Activated naive CD8-positive, alpha-beta T cell treated with anti-CD3 and anti-CD28 coated beads, Interleukin-2, amount 50 U/mL, for 24 hours (primary cell): ENCODE results near the gene PSG1.
"Not testable (repeated sequence)": the region's sequence is repeated elsewhere in the genome, so short reads cannot be mapped to it uniquely, and the experiment has no call there.

ENCODE experiments used
- ATAC-seq: fragments of 150-1000 bp; cut with Tn5 transposase; one replicate; pipeline ENCODE4 v1.10.0; 2021
- DNase-seq: peaks from one replicate; pipeline ENCODE4 v3.0.0; 2021
- H3K27ac Mint-ChIP-seq: one replicate; pipeline ENCODE4 v1.8.0; 2021; ENCODE audit warnings: mild to moderate bottlenecking, mixed read lengths
- H3K27me3 Mint-ChIP-seq: one replicate; pipeline ENCODE4 v1.8.0; 2021; ENCODE audit warnings: mixed read lengths
- H3K36me3 Mint-ChIP-seq: one replicate; pipeline ENCODE4 v1.8.0; 2021; ENCODE audit warnings: low read depth, mixed read lengths
- H3K4me1 Mint-ChIP-seq: one replicate; pipeline ENCODE4 v1.8.0; 2021; ENCODE audit warnings: mixed read lengths
- H3K4me3 Mint-ChIP-seq: one replicate; pipeline ENCODE4 v1.8.0; 2021; ENCODE audit warnings: mild to moderate bottlenecking, moderate library complexity, mixed read lengths
- H3K9me3 Mint-ChIP-seq: one replicate; pipeline ENCODE4 v1.8.0; 2021; ENCODE audit warnings: mixed read lengths

Gene PSG1

GRCh38 chr19:42899674-42900073, 20.2 kb upstream of the PSG1 start:
- H3K27me3 Mint-ChIP-seq = peaks cover 13% of the 10 kb centered on the region
- H3K4me3 Mint-ChIP-seq = not testable (repeated sequence)

GRCh38 chr19:42899110-42899509, 19.6 kb upstream of the PSG1 start:
- H3K27ac Mint-ChIP-seq, DNase-seq, H3K4me3 Mint-ChIP-seq, H3K9me3 Mint-ChIP-seq, H3K4me1 Mint-ChIP-seq, ATAC-seq, H3K36me3 Mint-ChIP-seq: not testable (repeated sequence)
- peaks cover 13% of the 10 kb centered on the region for H3K27me3 Mint-ChIP-seq

More at GRCh38 chr19:42899674-42900073, 20.2 kb upstream of the PSG1 start:
- not testable (repeated sequence) for H3K4me1 Mint-ChIP-seq, ATAC-seq, H3K36me3 Mint-ChIP-seq, H3K9me3 Mint-ChIP-seq, DNase-seq, H3K27ac Mint-ChIP-seq

- H3K4me3 Mint-ChIP-seq, H3K9me3 Mint-ChIP-seq, H3K36me3 Mint-ChIP-seq, ATAC-seq, H3K4me1 Mint-ChIP-seq, DNase-seq, H3K27ac Mint-ChIP-seq: not testable (repeated sequence)
- peaks cover 13% of the 10 kb centered on the region for H3K27me3 Mint-ChIP-seq
Measured at GRCh38 chr19:42898656-42899055, 19.1 kb upstream of the PSG1 start.

GRCh38 chr19:42897729-42898128, 18.2 kb upstream of the PSG1 start:
- not testable (repeated sequence) for H3K27ac Mint-ChIP-seq, H3K4me3 Mint-ChIP-seq, H3K36me3 Mint-ChIP-seq, H3K9me3 Mint-ChIP-seq, DNase-seq, H3K4me1 Mint-ChIP-seq, ATAC-seq
- H3K27me3 Mint-ChIP-seq = peaks cover 10% of the 10 kb centered on the region

- not testable (repeated sequence) for H3K27ac Mint-ChIP-seq, H3K4me3 Mint-ChIP-seq, DNase-seq, H3K9me3 Mint-ChIP-seq, H3K27me3 Mint-ChIP-seq, H3K4me1 Mint-ChIP-seq, ATAC-seq, H3K36me3 Mint-ChIP-seq
Measured at GRCh38 chr19:42890446-42890845, 10.9 kb upstream of the PSG1 start.

GRCh38 chr19:42887876-42888445, 8.4 kb upstream of the PSG1 start:
- not testable (repeated sequence) for H3K4me1 Mint-ChIP-seq, H3K36me3 Mint-ChIP-seq, H3K9me3 Mint-ChIP-seq, H3K4me3 Mint-ChIP-seq, DNase-seq, ATAC-seq, H3K27ac Mint-ChIP-seq
- H3K27me3 Mint-ChIP-seq = peaks cover 12% of the 10 kb centered on the region

- peaks cover 16% of the 10 kb centered on the region for H3K27me3 Mint-ChIP-seq
- not testable (repeated sequence) for DNase-seq, H3K27ac Mint-ChIP-seq, ATAC-seq, H3K36me3 Mint-ChIP-seq, H3K4me1 Mint-ChIP-seq, H3K9me3 Mint-ChIP-seq, H3K4me3 Mint-ChIP-seq
Measured at GRCh38 chr19:42882730-42883129, 3.2 kb upstream of the PSG1 start.

- not testable (repeated sequence) for H3K4me1 Mint-ChIP-seq
- H3K27me3 Mint-ChIP-seq = peaks cover 16% of the 10 kb centered on the region
Measured at GRCh38 chr19:42882010-42882409, 2.5 kb upstream of the PSG1 start.

GRCh38 chr19:42881279-42881678, 1.8 kb upstream of the PSG1 start:
- not testable (repeated sequence) for H3K27ac Mint-ChIP-seq, ATAC-seq, DNase-seq, H3K4me1 Mint-ChIP-seq, H3K36me3 Mint-ChIP-seq, H3K9me3 Mint-ChIP-seq, H3K4me3 Mint-ChIP-seq
- H3K27me3 Mint-ChIP-seq = peaks cover 16% of the 10 kb centered on the region

More at GRCh38 chr19:42882010-42882409, 2.5 kb upstream of the PSG1 start:
- not testable (repeated sequence) for ATAC-seq, H3K9me3 Mint-ChIP-seq, H3K27ac Mint-ChIP-seq, DNase-seq, H3K36me3 Mint-ChIP-seq, H3K4me3 Mint-ChIP-seq

- not testable (repeated sequence) for H3K4me3 Mint-ChIP-seq, DNase-seq, H3K27ac Mint-ChIP-seq, ATAC-seq, H3K9me3 Mint-ChIP-seq, H3K4me1 Mint-ChIP-seq, H3K36me3 Mint-ChIP-seq
- peaks cover 16% of the 10 kb centered on the region for H3K27me3 Mint-ChIP-seq
Measured at GRCh38 chr19:42880621-42881020, 1.1 kb upstream of the PSG1 start.

GRCh38 chr19:42876596-42876995, 2.9 kb downstream of the PSG1 start:
- H3K4me3 Mint-ChIP-seq, DNase-seq, ATAC-seq, H3K9me3 Mint-ChIP-seq, H3K27ac Mint-ChIP-seq, H3K36me3 Mint-ChIP-seq, H3K4me1 Mint-ChIP-seq, H3K27me3 Mint-ChIP-seq: not testable (repeated sequence)

- H3K27ac Mint-ChIP-seq, DNase-seq, H3K4me3 Mint-ChIP-seq: not testable (repeated sequence)
Measured at GRCh38 chr19:42875881-42876280, 3.6 kb downstream of the PSG1 start.

GRCh38 chr19:42874901-42875813, 4.4 kb downstream of the PSG1 start:
- H3K4me1 Mint-ChIP-seq, H3K36me3 Mint-ChIP-seq, H3K27ac Mint-ChIP-seq, H3K27me3 Mint-ChIP-seq, H3K9me3 Mint-ChIP-seq, DNase-seq, ATAC-seq, H3K4me3 Mint-ChIP-seq: not testable (repeated sequence)

More at GRCh38 chr19:42875881-42876280, 3.6 kb downstream of the PSG1 start:
- H3K4me1 Mint-ChIP-seq, H3K27me3 Mint-ChIP-seq, H3K9me3 Mint-ChIP-seq, H3K36me3 Mint-ChIP-seq, ATAC-seq: not testable (repeated sequence)

GRCh38 chr19:42874136-42874535, 5.4 kb downstream of the PSG1 start:
- not testable (repeated sequence) for H3K9me3 Mint-ChIP-seq, H3K36me3 Mint-ChIP-seq, H3K4me1 Mint-ChIP-seq, H3K27ac Mint-ChIP-seq, DNase-seq, H3K27me3 Mint-ChIP-seq, H3K4me3 Mint-ChIP-seq, ATAC-seq

- Mint-ChIP-seq H3K27me3 (peaks cover 7% of the 10 kb centered on the region), H3K27ac (no peak overlapping the region), H3K4me3 (no peak overlapping the region), H3K9me3 (no peaks in the 10 kb centered on the region), H3K36me3 (no peaks in the 10 kb centered on the region), H3K4me1 (no peaks in the 10 kb centered on the region)
- DNase-seq = no peak
- no peak for ATAC-seq
Measured at GRCh38 chr19:42872608-42873007, 6.9 kb downstream of the PSG1 start.
